Breast epithelium (tissue), 3 donors: Measurements from ENCODE around the gene CDYL.

Experiments used
- CTCF ChIP-seq, 3 donors: fragments of 450-650 bp; IDR thresholded peaks; one replicate each; pipeline ENCODE4 v1.5.1; 2016 to 2017; ENCODE audit warnings: antibody characterized with exemption in 3 of 3, mild to moderate bottlenecking in 3 of 3, moderate library complexity in 3 of 3
- POLR2A ChIP-seq: fragments of 450-650 bp; IDR thresholded peaks from one replicate; pipeline ENCODE4 v1.6.1; 2016; ENCODE audit warnings: antibody characterized with exemption, mild to moderate bottlenecking, moderate library complexity
- POLR2AphosphoS5 ChIP-seq, 3 donors: sonication (generic); formaldehyde crosslinking; IDR thresholded peaks; one replicate each; pipeline ENCODE4 v1.6.1; 2017; ENCODE audit warnings: antibody characterized with exemption in 3 of 3

- no peak for TF ChIP-seq CTCF (IDR thresholded peaks at IDR 0.05)
- no peak for TF ChIP-seq POLR2A
- TF ChIP-seq POLR2AphosphoS5 (IDR thresholded peaks at IDR 0.05): no peak
Measured at GRCh38 chr6:4888841-4889240, 112.6 kb downstream of the CDYL start.
